HUES64 (cell line): Measurements from ENCODE around the gene SSTR4.

Source experiments
- H3K27ac ChIP-seq: 2 replicates; pipeline ENCODE4 v1.7.0; 2013; ENCODE audit warnings: low read depth, low read length, inconsistent platforms
- H3K27me3 ChIP-seq: 2 replicates; pipeline ENCODE4 v1.6.1; 2013; ENCODE audit warnings: mild to moderate bottlenecking, low read length; ENCODE audit not compliant: insufficient read depth
- H3K36me3 ChIP-seq: 2 replicates; pipeline ENCODE4 v1.6.1; 2013; ENCODE audit warnings: mild to moderate bottlenecking, low read length; ENCODE audit not compliant: insufficient read depth
- H3K4me1 ChIP-seq: 2 replicates; pipeline ENCODE4 v1.6.1; 2013; ENCODE audit warnings: mild to moderate bottlenecking, low read length, moderate library complexity; ENCODE audit not compliant: insufficient read depth
- H3K4me3 ChIP-seq: 2 replicates; pipeline ENCODE4 v1.5.1; 2013; ENCODE audit warnings: mild to moderate bottlenecking, low read length, moderate library complexity
- H3K9ac ChIP-seq: 2 replicates; pipeline ENCODE4 v1.6.1; 2013; ENCODE audit warnings: mild to moderate bottlenecking, low read depth, low read length
- H3K9me3 ChIP-seq: 2 replicates; pipeline ENCODE4 v1.6.1; 2013; ENCODE audit warnings: low read depth, low read length; ENCODE audit not compliant: insufficient read depth
- WGBS: fragments of 150-250, 120-280 bp; methylation state at CpG from one replicate; pipeline ENCODE4 v1.1.7; 2013; ENCODE audit warnings: missing lambda C conversion rate; 5-methylcytosine and 5-hydroxymethylcytosine counted together

Gene SSTR4

DNA sequence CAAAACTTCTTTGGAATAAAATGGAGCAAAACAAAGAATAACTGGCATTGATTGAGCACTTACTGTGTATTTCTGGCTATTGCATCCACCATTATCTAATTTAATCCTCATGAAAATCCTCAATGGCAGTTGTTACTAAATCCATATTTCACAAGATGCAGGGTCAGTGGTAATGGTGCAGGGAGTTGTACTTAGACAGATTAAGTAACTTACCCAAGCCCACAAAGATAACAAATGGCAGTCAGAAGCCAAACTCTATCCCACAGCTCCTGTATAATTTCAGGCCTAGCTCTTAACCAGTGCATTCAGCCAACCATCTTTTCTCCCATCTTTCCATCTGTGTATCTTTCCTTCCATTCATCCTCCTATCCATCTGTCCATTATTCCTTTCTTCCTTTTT is 29.3 kb upstream of the SSTR4 start:
- Histone ChIP-seq H3K36me3 (no peaks in the 10 kb centered on the region), H3K9me3 (no peaks in the 10 kb centered on the region), H3K4me3 (no peak overlapping the region), H3K4me1 (peaks cover 8% of the 10 kb centered on the region), H3K27me3 (no peaks in the 10 kb centered on the region), H3K9ac (no peak overlapping the region), H3K27ac (no peak overlapping the region)

DNA sequence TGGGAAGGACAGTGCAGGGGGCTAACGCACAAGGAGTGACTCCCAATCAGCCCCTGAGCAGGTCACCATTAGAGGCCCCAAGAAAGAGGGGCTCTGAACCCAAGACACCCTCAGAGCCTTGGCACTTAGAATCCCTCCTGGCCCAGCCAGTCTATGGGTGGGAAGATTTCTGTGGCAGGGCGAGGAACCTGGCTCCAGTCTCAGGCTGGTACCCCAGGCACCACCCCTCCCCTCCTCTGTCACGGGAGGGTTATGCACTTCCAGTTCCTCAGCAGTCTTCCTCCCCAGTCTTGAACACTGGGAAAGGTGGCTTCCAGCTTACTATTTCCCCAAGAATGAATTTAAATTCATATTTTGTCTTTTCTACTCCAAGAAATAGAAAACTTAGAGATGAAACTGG is 27.6 kb upstream of the SSTR4 start:
- H3K27me3 ChIP-seq = no peaks in the 10 kb centered on the region
- no peaks in the 10 kb centered on the region for H3K9me3 ChIP-seq
- H3K4me3 ChIP-seq = no peak overlapping the region
- H3K9ac ChIP-seq = no peak overlapping the region
- WGBS = 87% methylated on average over 3 of the region's 3 CpGs
- H3K4me1 ChIP-seq = peaks cover 8% of the 10 kb centered on the region
- H3K36me3 ChIP-seq = no peaks in the 10 kb centered on the region
- no peak overlapping the region for H3K27ac ChIP-seq

DNA sequence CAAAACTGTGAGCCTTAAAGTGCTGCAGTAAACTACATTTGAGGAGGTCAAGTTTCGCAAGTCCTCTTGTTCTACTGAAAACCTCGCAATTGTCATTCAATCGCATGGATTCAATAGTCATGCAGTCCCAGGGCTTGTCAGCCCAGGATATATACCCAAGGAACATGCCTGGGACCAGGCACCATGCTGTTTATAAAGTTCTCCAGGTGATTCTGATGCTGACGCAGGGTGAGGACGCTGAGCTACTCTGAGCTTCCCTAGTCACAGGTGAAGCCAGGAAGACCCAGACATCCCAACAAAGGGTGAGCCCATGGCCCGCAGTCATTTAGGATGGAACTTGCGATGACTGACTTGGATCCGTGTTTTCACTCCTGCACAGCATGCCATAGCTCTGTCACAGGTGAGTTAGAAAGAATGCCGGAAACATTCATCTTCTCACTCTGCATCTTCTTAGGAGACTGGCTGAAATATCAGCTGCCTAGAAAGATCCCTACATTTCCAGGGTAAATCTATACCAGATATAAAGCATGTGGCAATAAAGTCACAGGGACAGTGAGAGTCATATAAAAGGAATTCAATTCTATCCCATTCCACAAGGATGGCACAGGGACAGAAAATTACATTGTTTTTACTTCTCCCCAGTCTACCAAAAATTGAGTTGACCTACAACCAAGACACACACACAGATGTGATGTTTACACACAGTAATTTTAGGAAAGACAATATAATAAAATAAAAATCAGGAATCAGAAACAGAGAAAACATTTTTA is 27.0 kb upstream of the SSTR4 start:
- H3K27me3 ChIP-seq = no peaks in the 10 kb centered on the region
- WGBS = 88% methylated on average over 9 of the region's 9 CpGs
- H3K9ac ChIP-seq = no peak overlapping the region
- no peaks in the 10 kb centered on the region for H3K36me3 ChIP-seq
- H3K27ac ChIP-seq = no peak overlapping the region
- H3K9me3 ChIP-seq = no peaks in the 10 kb centered on the region
- no peak overlapping the region for H3K4me3 ChIP-seq
- H3K4me1 ChIP-seq = peaks cover 8% of the 10 kb centered on the region

DNA sequence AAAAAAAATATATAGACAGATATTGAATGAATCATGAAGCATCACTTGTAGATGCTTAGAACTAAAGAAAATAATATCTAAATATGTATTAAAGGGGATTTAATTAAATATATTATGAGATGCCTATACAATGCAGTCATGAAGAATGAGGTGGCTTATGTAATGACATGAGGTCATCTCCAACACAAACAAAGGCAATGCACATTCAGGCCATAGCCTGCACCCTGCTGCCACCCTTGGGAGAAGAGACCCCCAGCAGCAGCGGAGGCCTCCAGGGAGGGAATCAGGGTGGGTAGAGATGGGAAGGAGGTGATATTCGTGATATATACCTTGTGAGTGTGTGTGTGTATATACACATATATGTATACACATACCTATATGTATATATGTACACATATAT is 26.4 kb upstream of the SSTR4 start:
- Histone ChIP-seq H3K4me3 (no peak overlapping the region), H3K27ac (no peak overlapping the region), H3K4me1 (peaks cover 8% of the 10 kb centered on the region), H3K9me3 (no peaks in the 10 kb centered on the region), H3K27me3 (no peaks in the 10 kb centered on the region), H3K36me3 (no peaks in the 10 kb centered on the region), H3K9ac (no peak overlapping the region)
- 100% methylated on average over 1 of the region's 2 CpGs for WGBS

DNA sequence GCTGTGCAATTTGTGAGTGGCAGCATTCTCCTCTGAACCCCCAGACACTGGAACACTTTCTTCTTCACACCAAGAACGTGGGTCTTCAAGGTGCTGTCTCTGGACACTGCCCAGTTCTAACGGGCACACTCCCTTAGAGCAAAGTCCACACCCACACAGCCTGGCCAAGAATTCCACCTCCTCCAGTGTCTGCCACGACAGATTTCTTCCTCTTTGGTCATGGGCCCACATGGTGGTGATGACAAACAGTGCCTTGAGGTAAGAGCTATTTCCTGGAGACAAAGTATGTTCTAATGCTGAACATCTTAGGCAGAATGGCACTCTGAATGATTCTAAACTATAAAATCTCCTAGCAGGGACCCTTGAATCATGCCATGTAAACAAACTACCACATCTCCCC is 25.5 kb upstream of the SSTR4 start:
- Histone ChIP-seq H3K27me3 (no peaks in the 10 kb centered on the region), H3K9me3 (no peaks in the 10 kb centered on the region), H3K27ac (no peak overlapping the region), H3K9ac (no peak overlapping the region), H3K4me1 (peaks cover 8% of the 10 kb centered on the region), H3K4me3 (no peak overlapping the region), H3K36me3 (no peaks in the 10 kb centered on the region)
- 91% methylated on average over 3 of the region's 3 CpGs for WGBS

DNA sequence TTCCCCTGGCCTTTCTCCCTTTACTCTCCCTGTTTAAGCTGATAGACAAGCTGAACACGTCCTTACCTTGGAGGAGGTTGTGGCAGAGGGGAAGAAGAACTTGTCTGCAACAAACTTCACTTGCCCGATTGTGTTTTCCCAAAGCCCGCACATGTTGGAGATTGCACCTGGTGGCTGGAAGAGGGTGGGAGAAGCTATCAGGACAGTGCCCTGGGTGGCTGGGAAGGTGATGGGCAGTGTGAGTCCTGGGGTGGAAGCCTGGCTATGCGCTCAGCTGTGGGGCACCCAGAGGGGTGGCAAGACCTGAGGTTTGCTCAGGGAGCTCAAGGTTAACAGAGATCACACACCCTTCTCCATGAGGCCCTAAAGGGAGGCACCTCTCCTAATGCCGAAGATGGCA is 25.0 kb upstream of the SSTR4 start:
- Histone ChIP-seq H3K36me3 (no peaks in the 10 kb centered on the region), H3K27ac (no peak overlapping the region), H3K9ac (no peak overlapping the region), H3K9me3 (0 out of 2 replicates have a peak, but pooled peaks cover 2% of the 10 kb centered on the region), H3K4me1 (peaks cover 8% of the 10 kb centered on the region), H3K27me3 (no peaks in the 10 kb centered on the region), H3K4me3 (no peak overlapping the region)
- WGBS = 92% methylated on average over 4 of the region's 5 CpGs

DNA sequence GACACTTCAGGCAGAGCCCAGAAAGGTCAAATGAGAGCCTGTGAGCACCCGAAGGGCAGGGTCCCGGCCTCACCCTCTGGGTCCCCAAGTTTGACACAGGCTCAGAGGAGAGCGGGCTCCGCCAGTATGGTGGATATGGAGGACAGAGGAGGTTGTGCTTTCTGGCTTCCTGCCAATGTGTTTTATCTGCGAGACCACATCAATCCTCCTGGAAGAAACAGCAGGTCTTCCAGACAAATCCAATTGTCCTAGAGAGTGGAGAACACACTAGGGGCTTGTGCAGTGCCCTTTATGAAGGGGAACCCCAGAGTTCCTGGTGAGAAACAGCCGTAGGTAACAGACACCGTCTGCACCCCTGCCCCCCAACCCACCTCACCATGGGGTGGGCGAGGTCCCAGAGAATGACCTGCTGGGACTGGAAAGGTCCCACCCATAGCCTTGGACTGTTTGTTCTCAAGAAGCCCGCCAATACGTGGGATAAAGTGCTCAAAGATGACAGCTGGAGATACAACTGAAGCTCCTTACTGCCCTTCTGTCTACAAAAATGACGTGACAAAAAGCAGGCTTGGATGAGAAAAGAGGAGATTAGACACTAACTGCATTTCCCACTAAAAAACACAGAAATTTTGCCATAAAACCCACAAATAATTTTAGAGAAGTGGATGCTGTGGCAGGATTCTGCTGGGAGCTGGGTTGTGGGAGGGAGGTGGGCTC is 23.9 kb upstream of the SSTR4 start:
- 92% methylated on average over 11 of the region's 11 CpGs for WGBS
- Histone ChIP-seq H3K36me3 (no peaks in the 10 kb centered on the region), H3K4me3 (no peak overlapping the region), H3K27me3 (no peaks in the 10 kb centered on the region), H3K9me3 (0 out of 2 replicates have a peak, but pooled peaks cover 2% of the 10 kb centered on the region), H3K4me1 (peaks cover 8% of the 10 kb centered on the region), H3K27ac (no peak overlapping the region), H3K9ac (no peak overlapping the region)

DNA sequence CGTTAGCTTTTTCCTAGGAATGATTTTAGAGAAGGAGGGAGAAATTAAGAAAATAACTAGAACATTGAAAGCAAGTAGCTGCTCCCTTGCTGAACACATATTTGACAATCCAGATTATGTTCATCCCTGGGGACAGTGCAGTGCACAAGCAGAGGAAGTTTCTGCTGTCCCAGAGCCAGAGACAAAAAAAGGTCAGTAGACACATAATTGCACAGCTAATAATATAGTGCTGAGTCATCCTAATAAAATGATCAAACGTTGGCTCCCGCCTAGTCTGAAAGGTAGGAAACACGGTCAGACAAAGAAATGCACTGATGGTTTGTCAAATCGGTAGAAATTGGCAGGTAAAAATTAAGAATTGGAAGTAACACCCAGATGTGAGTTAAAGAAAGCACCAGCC is 21.7 kb upstream of the SSTR4 start:
- WGBS = 91% methylated on average over 4 of the region's 5 CpGs
- Histone ChIP-seq H3K9me3 (0 out of 2 replicates have a peak, but pooled peaks cover 2% of the 10 kb centered on the region), H3K36me3 (no peaks in the 10 kb centered on the region), H3K9ac (no peak overlapping the region), H3K27me3 (no peaks in the 10 kb centered on the region), H3K27ac (no peak overlapping the region), H3K4me1 (no peaks in the 10 kb centered on the region), H3K4me3 (no peak overlapping the region)

DNA sequence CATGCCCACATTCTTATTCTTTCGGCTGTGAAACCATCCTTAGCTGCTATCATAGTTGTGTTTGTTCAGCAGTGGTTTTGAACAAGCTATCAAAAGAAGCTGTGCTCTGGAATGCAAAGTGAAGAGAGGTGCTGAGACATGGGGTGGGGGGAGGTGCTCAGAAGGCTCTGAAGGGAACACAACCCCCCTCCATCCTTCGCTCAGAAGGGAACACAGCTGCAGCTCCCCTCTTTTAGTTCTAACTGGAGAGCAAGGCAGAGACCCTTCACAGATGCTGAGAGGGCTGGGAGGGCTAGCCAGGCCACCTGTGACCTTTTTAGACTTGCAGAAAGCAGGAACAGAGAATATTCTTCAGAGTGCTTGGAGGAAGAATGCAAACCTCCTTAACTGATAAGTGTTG is 17.6 kb upstream of the SSTR4 start:
- Histone ChIP-seq H3K9ac (no peak overlapping the region), H3K27ac (no peak overlapping the region), H3K36me3 (no peaks in the 10 kb centered on the region), H3K4me3 (no peak overlapping the region), H3K9me3 (0 out of 2 replicates have a peak, but pooled peaks cover 2% of the 10 kb centered on the region), H3K27me3 (no peaks in the 10 kb centered on the region), H3K4me1 (no peaks in the 10 kb centered on the region)
- 86% methylated on average over 2 of the region's 2 CpGs for WGBS

DNA sequence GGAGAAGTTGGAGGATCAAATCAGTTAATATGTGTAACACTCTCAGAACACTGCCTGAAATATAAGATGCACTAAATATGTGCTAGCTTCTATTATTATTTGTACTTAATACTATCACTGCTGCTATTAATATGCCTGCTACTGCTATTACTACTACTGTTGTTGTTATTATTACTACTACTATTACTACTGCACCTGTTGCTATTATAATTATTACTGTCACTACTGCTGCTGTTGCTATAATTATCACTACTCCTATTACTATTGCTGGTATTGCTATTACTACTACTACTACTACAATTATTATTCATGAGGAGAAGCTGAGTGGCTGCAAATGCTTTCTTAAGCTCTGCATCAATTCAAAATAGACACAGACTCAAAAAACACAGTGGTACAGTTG is 16.7 kb upstream of the SSTR4 start:
- no peaks in the 10 kb centered on the region for H3K36me3 ChIP-seq
- H3K9me3 ChIP-seq = 0 out of 2 replicates have a peak, but pooled peaks cover 2% of the 10 kb centered on the region
- no peaks in the 10 kb centered on the region for H3K4me1 ChIP-seq
- H3K9ac ChIP-seq = no peak overlapping the region
- no peaks in the 10 kb centered on the region for H3K27me3 ChIP-seq
- H3K4me3 ChIP-seq = no peak overlapping the region
- H3K27ac ChIP-seq = no peak overlapping the region

DNA sequence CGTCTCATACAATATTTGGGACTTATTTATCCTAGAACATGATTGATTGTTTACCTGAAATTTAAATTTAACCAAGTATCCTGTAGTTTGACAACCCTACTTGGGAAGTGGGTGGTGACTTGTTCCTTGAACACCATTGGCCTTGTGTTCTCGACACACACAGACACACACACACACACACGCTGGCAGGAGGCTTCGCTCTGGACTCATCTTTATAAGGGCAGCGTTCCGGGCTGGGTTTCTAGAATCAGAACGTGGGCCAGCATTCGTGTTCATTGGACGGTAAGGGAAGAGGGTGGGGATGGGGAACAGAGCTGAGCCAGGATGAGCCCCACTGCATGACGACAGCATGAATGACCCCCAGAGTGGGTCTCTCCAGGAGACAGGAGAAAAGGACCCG is 16.2 kb upstream of the SSTR4 start:
- Histone ChIP-seq H3K4me1 (no peaks in the 10 kb centered on the region), H3K36me3 (no peaks in the 10 kb centered on the region), H3K27ac (no peak overlapping the region), H3K9ac (no peak overlapping the region), H3K4me3 (no peak overlapping the region), H3K27me3 (no peaks in the 10 kb centered on the region), H3K9me3 (0 out of 2 replicates have a peak, but pooled peaks cover 2% of the 10 kb centered on the region)
- 92% methylated on average over 10 of the region's 11 CpGs for WGBS
